Smooth muscle cell of trachea (primary cell): ENCODE measurements around the gene FAM20A. TPM values are rescaled to one million over a fixed set of nuclear protein-coding genes. Genes with fewer than 3 reads are reported as not detected.

Experiments
- total RNA-seq: library from RNA; depleted of rRNA; stranded (reverse); fragments of >200 nt; gene quantifications from 2 replicates; pipeline ENCODE4 v1.2.1, GENCODE V29; 2014

FAM20A gene
- total RNA-seq = 16.9 and 25.1 TPM in 2 replicates

GRCh38 chr17:68600931-68601564, at the start of gene FAM20A:
FAM20A (minus strand) TSS chr17:68601367; CDS start chr17:68600666, 701 bp downstream.

DNA sequence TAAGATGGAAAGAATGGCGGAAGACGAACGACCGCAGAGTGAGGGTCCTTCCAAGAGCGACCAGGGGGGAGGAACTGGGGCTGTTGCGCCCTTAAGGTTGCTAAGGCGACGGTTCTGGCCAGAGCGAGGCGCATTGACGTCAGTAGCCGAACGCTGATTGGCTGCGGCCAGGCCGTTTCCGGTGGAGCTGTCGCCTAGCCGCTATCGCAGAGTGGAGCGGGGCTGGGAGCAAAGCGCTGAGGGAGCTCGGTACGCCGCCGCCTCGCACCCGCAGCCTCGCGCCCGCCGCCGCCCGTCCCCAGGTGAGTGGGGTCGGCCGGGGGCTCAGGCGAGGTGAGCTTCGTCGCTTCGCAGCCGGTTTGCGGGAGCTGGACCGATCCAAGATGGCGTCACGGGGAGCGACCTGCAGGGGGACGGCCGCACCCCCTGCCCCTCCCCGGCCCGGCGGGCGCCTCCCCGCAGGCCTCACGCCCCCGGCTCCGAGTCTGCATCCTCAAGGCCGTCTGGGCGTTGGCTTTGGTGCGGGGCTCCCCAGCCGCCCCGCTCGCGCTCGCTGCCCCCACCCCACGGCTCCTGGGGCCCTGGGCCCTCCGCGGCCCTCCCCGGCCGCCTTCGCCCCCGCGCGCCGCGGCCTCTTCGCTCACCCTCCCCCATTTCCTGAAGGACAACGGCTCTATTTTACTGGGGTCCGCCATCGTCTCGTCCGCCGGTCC, 88.8 kb downstream of the FAM20A start, which contains the start of gene PRKAR1A:
Gene PRKAR1A, plus strand, starts transcription at position 184 of the 713 bp plus-strand sequence. CDS start 2,970 bp downstream, outside the sequence.

Other genes with a start within 250 kb of the FAM20A start
- 186 and 352 TPM in 2 replicates for gene WIPI1, start 143.9 kb downstream of the FAM20A start, total RNA-seq
- 283 and 363 TPM in 2 replicates for gene PRKAR1A, start 88.9 kb downstream of the FAM20A start, total RNA-seq